Measurements from ENCODE around the gene TMEM132E. TPM values are rescaled to one million over a fixed set of nuclear protein-coding genes. Genes with fewer than 3 reads are reported as not detected.

The TMEM132E gene
- total and polyA plus RNA-seq, 2 donors from 2014 or later: 1.1 to 4.3 TPM

DNA sequence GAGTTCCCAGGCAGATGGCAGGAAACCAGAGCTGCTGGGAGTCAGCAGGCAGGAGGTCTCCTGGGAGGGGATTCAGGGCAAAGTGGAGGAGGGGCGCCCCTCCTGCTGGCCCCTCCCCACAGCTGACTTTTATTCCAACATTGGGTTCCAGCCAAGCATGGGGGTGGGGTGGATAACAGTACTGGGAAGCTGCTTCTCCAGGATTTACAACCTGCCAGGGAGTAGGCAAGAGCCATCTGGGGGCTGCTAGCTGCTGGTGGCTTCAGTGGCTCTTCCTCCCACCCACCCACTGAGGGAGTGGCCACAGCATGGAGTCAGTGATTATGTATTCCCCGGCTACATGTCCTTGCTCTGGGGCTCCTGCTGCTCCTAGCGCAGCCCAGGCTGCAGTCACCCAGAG lies 36.8 kb downstream of the TMEM132E start:
- TF ChIP-seq, protein P1, sequence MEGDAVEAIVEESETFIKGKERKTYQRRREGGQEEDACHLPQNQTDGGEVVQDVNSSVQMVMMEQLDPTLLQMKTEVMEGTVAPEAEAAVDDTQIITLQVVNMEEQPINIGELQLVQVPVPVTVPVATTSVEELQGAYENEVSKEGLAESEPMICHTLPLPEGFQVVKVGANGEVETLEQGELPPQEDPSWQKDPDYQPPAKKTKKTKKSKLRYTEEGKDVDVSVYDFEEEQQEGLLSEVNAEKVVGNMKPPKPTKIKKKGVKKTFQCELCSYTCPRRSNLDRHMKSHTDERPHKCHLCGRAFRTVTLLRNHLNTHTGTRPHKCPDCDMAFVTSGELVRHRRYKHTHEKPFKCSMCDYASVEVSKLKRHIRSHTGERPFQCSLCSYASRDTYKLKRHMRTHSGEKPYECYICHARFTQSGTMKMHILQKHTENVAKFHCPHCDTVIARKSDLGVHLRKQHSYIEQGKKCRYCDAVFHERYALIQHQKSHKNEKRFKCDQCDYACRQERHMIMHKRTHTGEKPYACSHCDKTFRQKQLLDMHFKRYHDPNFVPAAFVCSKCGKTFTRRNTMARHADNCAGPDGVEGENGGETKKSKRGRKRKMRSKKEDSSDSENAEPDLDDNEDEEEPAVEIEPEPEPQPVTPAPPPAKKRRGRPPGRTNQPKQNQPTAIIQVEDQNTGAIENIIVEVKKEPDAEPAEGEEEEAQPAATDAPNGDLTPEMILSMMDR (IDR thresholded peaks at IDR 0.05; ENCODE audit: borderline replicate concordance, extremely low read depth, insufficient read depth): no peak
- intact Hi-C loops (cut with DNase I): no loop called here
- FAIRE-seq: no peak
- Histone ChIP-seq H3K4me1 (ENCODE audit: control insufficient read depth in 2 of 3, insufficient read depth in 2 of 3, low read depth in 1 of 3, low read length in 3 of 3) (peaks cover 2 to 16% (median 9%) of the 10 kb centered on the region in 3 donors), H3K27me3 (ENCODE audit: control insufficient read depth, insufficient read depth, low read length) (no peaks in the 10 kb centered on the region), H3K4me3 (ENCODE audit: low read length in 3 of 3) (no peak overlapping the region), H3K36me3 (ENCODE audit: control insufficient read depth in 2 of 3, insufficient read depth in 3 of 3, low read length in 3 of 3) (no peaks in the 10 kb centered on the region), H3K27ac (ENCODE audit: low read depth in 2 of 2, low read length in 2 of 2) (no peak overlapping the region), H3K9me3 (ENCODE audit: control insufficient read depth in 2 of 3, insufficient read depth in 1 of 3, low read length in 3 of 3) (no peaks in the 10 kb centered on the region), H3K9ac (ENCODE audit: low read length in 3 of 3) (no peak overlapping the region)
- peak in 4 of 5 donors; percentile 94 to 97 (median 95) for DNase-seq

DNA sequence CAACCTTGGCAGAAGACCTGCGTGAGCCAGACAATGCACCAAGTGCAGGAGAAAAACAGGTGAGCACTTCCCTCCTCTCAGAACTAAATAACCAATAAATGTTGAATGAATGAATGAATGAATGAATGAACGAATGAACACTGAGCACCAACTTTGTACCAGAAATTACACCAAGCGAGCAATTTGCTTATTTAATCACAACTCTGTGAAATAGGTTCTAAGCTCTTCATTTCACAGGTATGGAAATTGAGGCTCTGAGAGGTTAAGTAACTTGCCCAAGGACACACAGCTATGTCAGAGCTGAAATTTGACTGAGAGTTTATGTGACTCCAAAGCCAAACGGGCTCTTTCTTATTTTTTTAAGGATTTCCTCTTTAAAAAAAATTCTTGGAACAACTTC lies 38.0 kb downstream of the TMEM132E start:
- intact Hi-C loops (cut with DNase I): no loop called here
- Histone ChIP-seq H3K27ac (ENCODE audit: low read depth in 2 of 2, low read length in 2 of 2) (no peak overlapping the region), H3K36me3 (ENCODE audit: control insufficient read depth in 2 of 3, insufficient read depth in 3 of 3, low read length in 3 of 3) (no peaks in the 10 kb centered on the region), H3K27me3 (ENCODE audit: control insufficient read depth, insufficient read depth, low read length) (no peaks in the 10 kb centered on the region), H3K4me1 (ENCODE audit: control insufficient read depth in 2 of 3, insufficient read depth in 2 of 3, low read depth in 1 of 3, low read length in 3 of 3) (peaks cover 2 to 16% (median 9%) of the 10 kb centered on the region in 3 donors), H3K9me3 (ENCODE audit: control insufficient read depth in 2 of 3, insufficient read depth in 1 of 3, low read length in 3 of 3) (no peaks in the 10 kb centered on the region), H3K9ac (ENCODE audit: low read length in 3 of 3) (no peak overlapping the region), H3K4me3 (ENCODE audit: low read length in 3 of 3) (no peak overlapping the region)
- TF ChIP-seq, protein P1 (IDR thresholded peaks at IDR 0.05; ENCODE audit: borderline replicate concordance, extremely low read depth, insufficient read depth): no peak
- no peak for FAIRE-seq
- no peak for DNase-seq

DNA sequence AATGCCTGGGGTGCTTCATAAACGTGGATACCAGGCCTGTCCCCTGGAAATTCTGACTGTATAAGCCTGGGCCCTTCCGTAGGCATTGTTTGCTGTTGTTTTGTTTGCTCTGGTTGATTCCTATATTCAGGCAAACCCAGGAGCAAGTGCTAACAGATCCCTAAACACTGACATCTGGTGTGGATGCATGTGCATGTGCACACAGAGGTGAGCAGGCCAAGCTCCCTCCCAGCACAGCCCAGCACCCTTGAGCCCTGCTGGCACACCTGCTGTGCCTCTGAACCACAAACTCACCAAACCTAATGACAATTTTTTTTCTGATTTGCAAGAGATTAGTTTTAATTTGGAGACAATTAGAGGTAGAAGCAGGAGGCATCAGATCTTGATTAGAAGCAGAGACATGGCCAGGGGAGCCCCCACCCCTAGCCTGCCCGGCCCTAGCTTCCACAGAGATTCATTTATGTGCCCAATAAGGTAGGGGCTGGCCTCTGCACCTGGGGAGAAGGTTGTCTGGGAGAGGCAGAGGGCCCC lies 40.4 kb downstream of the TMEM132E start:
- no peaks in the 10 kb centered on the region for H3K9me3 ChIP-seq (ENCODE audit: control insufficient read depth in 2 of 3, insufficient read depth in 1 of 3, low read length in 3 of 3)
- no peak for FAIRE-seq
- TF ChIP-seq, protein P1 (IDR thresholded peaks at IDR 0.05; ENCODE audit: borderline replicate concordance, extremely low read depth, insufficient read depth): no peak
- intact Hi-C loops (cut with DNase I): no loop called here
- no peaks in the 10 kb centered on the region for H3K36me3 ChIP-seq (ENCODE audit: control insufficient read depth in 2 of 3, insufficient read depth in 3 of 3, low read length in 3 of 3)
- no peak for DNase-seq
- H3K9ac ChIP-seq (ENCODE audit: low read length in 3 of 3): no peak overlapping the region
- H3K27ac ChIP-seq (ENCODE audit: low read depth in 2 of 2, low read length in 2 of 2): no peak overlapping the region
- peaks cover 3 to 12% (median 11%) of the 10 kb centered on the region in 3 donors for H3K4me1 ChIP-seq (ENCODE audit: control insufficient read depth in 2 of 3, insufficient read depth in 2 of 3, low read depth in 1 of 3, low read length in 3 of 3)
- H3K4me3 ChIP-seq (ENCODE audit: low read length in 3 of 3): no peak overlapping the region
- no peaks in the 10 kb centered on the region for H3K27me3 ChIP-seq (ENCODE audit: control insufficient read depth, insufficient read depth, low read length)

DNA sequence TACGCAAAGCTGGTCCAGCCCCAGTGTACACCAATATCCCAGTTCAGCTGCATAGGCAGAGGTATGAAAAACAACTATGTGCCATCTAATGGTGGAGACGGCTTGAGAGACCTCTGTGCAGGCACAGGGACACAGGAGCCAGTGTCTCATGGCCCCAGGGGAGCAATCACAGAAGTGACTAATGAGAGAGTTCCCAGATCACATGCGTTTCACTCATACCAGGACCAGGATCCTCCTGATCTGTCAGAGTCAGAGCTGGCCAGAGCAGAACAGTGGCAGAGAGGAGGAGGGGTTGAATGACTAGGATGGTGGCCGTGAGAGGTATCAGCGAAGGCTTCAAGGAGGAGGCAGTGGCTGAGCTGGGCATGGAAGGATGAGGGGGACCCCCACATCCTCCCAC lies 41.1 kb downstream of the TMEM132E start:
- intact Hi-C loops (cut with DNase I): no loop called here
- no peak overlapping the region for H3K4me3 ChIP-seq (ENCODE audit: low read length in 3 of 3)
- H3K9ac ChIP-seq (ENCODE audit: low read length in 3 of 3): no peak overlapping the region
- H3K27ac ChIP-seq (ENCODE audit: low read depth in 2 of 2, low read length in 2 of 2): no peak overlapping the region
- H3K27me3 ChIP-seq (ENCODE audit: control insufficient read depth, insufficient read depth, low read length): no peaks in the 10 kb centered on the region
- no peaks in the 10 kb centered on the region for H3K9me3 ChIP-seq (ENCODE audit: control insufficient read depth in 2 of 3, insufficient read depth in 1 of 3, low read length in 3 of 3)
- peaks cover 3 to 15% (median 7%) of the 10 kb centered on the region in 3 donors for H3K4me1 ChIP-seq (ENCODE audit: control insufficient read depth in 2 of 3, insufficient read depth in 2 of 3, low read depth in 1 of 3, low read length in 3 of 3)
- no peak for DNase-seq
- H3K36me3 ChIP-seq (ENCODE audit: control insufficient read depth in 2 of 3, insufficient read depth in 3 of 3, low read length in 3 of 3): no peaks in the 10 kb centered on the region
- TF ChIP-seq, protein P1 (IDR thresholded peaks at IDR 0.05; ENCODE audit: borderline replicate concordance, extremely low read depth, insufficient read depth): no peak
- FAIRE-seq: no peak

Data from kidney (tissue), 14 donors.